H1 (cell line): ENCODE results near the gene KRTAP10-12. TPM values are rescaled to one million over a fixed set of nuclear protein-coding genes. Genes with fewer than 3 reads are reported as not detected.

ENCODE experiments used
- BACH1 ChIP-seq: IDR thresholded peaks from 2 replicates; pipeline ENCODE4 v1.6.1; 2012; ENCODE audit warnings: low read length, improper control_type of control experiment
- EGR1 ChIP-seq: IDR thresholded peaks from 2 replicates; pipeline ENCODE4 v1.6.1; 2011; ENCODE audit warnings: low read depth, low read length, borderline replicate concordance
- JUND ChIP-seq: IDR thresholded peaks from 2 replicates; pipeline ENCODE4 v1.6.1; 2011; ENCODE audit warnings: mild to moderate bottlenecking, improper control_type of control experiment, low read length
- ZNF274 ChIP-seq: IDR thresholded peaks from 2 replicates; pipeline ENCODE4 v1.7.0; 2012; ENCODE audit warnings: low read length, borderline replicate concordance; ENCODE audit errors: extremely low read depth
- polyA plus RNA-seq, 7 experiments: library from polyadenylated mRNA; depleted of rRNA in 3 of 7; stranded (reverse) in 5 of 7; unstranded in 2 of 7; fragments of >200 nt in 5 of 7; fragments of 200-250 nt in 2 of 7; gene quantifications; 1 replicate in 5 of 7; 2 replicates in 1 of 7; 4 replicates in 1 of 7; pipeline versions ENCODE4 v1.2.1 to v1.2.3, GENCODE V29; 2011 to 2013; ENCODE audit warnings: missing spikeins in 2 of 7, mixed read lengths in 2 of 7
- total RNA-seq: library from RNA; stranded (reverse); fragmentation: NEBNext Ultra II Directional; extraction: Animal tissue kit (Norgen Biotek cat#: 25700); gene quantifications from 2 replicates; pipeline ENCODE4 v1.2.1, GENCODE V29; 2021
- TF ChIP-seq, protein P1 (sequence below): fragments of 300-600 bp; sonication (generic); IDR thresholded peaks from 2 replicates; pipeline ENCODE4 v1.7.1; 2012; ENCODE audit warnings: low read length, moderate library complexity, mild to moderate bottlenecking, inconsistent platforms; ENCODE audit not compliant: insufficient replicate concordance
- TF ChIP-seq, protein P2 (sequence below): IDR thresholded peaks from 2 replicates; pipeline ENCODE4 v1.6.1; 2011; ENCODE audit warnings: low read depth, mild to moderate bottlenecking, low read length; ENCODE audit not compliant: insufficient read depth

Gene KRTAP10-12
- total and polyA plus RNA-seq, 2 of the 8 experiments (the other 6 are each of a cell fraction or from before 2014, with no cell fraction given) = not detected

DNA sequence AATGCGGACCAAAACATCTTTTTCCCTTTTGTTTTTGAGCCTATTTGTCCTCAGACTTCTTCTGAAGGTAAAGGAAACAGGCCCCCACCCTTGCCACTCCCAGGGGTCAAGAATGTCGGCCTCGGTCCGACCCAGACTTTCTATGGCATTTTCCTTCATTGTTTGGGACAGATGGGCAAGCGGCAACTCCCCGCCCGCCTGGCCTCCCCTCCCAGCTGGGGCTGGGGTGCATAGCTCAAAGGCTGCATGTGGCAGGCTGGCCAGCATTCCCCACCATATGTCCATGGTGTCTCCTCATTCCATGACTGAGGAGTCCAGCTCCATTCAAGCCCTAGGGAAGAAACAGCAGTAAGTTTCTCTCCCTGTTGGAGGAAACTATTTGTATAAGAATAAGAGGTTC is 43.8 kb downstream of the KRTAP10-12 start (continued):
- TF ChIP-seq, protein P1, sequence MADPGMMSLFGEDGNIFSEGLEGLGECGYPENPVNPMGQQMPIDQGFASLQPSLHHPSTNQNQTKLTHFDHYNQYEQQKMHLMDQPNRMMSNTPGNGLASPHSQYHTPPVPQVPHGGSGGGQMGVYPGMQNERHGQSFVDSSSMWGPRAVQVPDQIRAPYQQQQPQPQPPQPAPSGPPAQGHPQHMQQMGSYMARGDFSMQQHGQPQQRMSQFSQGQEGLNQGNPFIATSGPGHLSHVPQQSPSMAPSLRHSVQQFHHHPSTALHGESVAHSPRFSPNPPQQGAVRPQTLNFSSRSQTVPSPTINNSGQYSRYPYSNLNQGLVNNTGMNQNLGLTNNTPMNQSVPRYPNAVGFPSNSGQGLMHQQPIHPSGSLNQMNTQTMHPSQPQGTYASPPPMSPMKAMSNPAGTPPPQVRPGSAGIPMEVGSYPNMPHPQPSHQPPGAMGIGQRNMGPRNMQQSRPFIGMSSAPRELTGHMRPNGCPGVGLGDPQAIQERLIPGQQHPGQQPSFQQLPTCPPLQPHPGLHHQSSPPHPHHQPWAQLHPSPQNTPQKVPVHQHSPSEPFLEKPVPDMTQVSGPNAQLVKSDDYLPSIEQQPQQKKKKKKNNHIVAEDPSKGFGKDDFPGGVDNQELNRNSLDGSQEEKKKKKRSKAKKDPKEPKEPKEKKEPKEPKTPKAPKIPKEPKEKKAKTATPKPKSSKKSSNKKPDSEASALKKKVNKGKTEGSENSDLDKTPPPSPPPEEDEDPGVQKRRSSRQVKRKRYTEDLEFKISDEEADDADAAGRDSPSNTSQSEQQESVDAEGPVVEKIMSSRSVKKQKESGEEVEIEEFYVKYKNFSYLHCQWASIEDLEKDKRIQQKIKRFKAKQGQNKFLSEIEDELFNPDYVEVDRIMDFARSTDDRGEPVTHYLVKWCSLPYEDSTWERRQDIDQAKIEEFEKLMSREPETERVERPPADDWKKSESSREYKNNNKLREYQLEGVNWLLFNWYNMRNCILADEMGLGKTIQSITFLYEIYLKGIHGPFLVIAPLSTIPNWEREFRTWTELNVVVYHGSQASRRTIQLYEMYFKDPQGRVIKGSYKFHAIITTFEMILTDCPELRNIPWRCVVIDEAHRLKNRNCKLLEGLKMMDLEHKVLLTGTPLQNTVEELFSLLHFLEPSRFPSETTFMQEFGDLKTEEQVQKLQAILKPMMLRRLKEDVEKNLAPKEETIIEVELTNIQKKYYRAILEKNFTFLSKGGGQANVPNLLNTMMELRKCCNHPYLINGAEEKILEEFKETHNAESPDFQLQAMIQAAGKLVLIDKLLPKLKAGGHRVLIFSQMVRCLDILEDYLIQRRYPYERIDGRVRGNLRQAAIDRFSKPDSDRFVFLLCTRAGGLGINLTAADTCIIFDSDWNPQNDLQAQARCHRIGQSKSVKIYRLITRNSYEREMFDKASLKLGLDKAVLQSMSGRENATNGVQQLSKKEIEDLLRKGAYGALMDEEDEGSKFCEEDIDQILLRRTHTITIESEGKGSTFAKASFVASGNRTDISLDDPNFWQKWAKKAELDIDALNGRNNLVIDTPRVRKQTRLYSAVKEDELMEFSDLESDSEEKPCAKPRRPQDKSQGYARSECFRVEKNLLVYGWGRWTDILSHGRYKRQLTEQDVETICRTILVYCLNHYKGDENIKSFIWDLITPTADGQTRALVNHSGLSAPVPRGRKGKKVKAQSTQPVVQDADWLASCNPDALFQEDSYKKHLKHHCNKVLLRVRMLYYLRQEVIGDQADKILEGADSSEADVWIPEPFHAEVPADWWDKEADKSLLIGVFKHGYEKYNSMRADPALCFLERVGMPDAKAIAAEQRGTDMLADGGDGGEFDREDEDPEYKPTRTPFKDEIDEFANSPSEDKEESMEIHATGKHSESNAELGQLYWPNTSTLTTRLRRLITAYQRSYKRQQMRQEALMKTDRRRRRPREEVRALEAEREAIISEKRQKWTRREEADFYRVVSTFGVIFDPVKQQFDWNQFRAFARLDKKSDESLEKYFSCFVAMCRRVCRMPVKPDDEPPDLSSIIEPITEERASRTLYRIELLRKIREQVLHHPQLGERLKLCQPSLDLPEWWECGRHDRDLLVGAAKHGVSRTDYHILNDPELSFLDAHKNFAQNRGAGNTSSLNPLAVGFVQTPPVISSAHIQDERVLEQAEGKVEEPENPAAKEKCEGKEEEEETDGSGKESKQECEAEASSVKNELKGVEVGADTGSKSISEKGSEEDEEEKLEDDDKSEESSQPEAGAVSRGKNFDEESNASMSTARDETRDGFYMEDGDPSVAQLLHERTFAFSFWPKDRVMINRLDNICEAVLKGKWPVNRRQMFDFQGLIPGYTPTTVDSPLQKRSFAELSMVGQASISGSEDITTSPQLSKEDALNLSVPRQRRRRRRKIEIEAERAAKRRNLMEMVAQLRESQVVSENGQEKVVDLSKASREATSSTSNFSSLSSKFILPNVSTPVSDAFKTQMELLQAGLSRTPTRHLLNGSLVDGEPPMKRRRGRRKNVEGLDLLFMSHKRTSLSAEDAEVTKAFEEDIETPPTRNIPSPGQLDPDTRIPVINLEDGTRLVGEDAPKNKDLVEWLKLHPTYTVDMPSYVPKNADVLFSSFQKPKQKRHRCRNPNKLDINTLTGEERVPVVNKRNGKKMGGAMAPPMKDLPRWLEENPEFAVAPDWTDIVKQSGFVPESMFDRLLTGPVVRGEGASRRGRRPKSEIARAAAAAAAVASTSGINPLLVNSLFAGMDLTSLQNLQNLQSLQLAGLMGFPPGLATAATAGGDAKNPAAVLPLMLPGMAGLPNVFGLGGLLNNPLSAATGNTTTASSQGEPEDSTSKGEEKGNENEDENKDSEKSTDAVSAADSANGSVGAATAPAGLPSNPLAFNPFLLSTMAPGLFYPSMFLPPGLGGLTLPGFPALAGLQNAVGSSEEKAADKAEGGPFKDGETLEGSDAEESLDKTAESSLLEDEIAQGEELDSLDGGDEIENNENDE = no peak
- TF ChIP-seq BACH1 = no peak
- no peak for TF ChIP-seq JUND
- TF ChIP-seq, protein P2, sequence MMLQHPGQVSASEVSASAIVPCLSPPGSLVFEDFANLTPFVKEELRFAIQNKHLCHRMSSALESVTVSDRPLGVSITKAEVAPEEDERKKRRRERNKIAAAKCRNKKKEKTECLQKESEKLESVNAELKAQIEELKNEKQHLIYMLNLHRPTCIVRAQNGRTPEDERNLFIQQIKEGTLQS = no peak
- no peak for TF ChIP-seq ZNF274
- no peak for TF ChIP-seq EGR1
